Right atrium auricular region (tissue), 2 donors: ENCODE measurements around the gene PPP2R5C. TPM values are rescaled to one million over a fixed set of nuclear protein-coding genes. Genes with fewer than 3 reads are reported as not detected.
A peak's percentile ranks its signal among the peaks of the same experiment; 100 is the strongest.

Source experiments
- DNase-seq: peaks from one replicate; pipeline ENCODE4 v3.0.0-alpha.2; 2019; ENCODE audit warnings: low spot score
- H3K27ac ChIP-seq, 2 donors: fragments of 200-600 bp; sonication (generic); 1 replicate in 1 of 2; 2 replicates in 1 of 2; pipeline ENCODE4 v1.5.1; 2016 to 2019
- H3K27me3 ChIP-seq, 2 donors: fragments of 200-600 bp; sonication (generic); one replicate each; pipeline versions ENCODE4 v1.5.1 to v1.6.0; 2017 to 2019
- H3K36me3 ChIP-seq: fragments of 200-600 bp; sonication (generic); one replicate; pipeline ENCODE4 v1.5.1; 2016
- H3K4me1 ChIP-seq, 2 donors: fragments of 200-600 bp; sonication (generic); one replicate each; pipeline versions ENCODE4 v1.5.1 to v1.6.0; 2017 to 2019
- H3K4me3 ChIP-seq, 2 donors: fragments of 200-600 bp; sonication (generic); 1 replicate in 1 of 2; 2 replicates in 1 of 2; pipeline ENCODE4 v1.5.1; 2017 to 2019; ENCODE audit warnings: mild to moderate bottlenecking in 1 of 2, moderate library complexity in 1 of 2
- H3K9me3 ChIP-seq, 2 donors: fragments of 200-600 bp; sonication (generic); one replicate each; pipeline ENCODE4 v1.5.1; 2019
- CTCF ChIP-seq, 2 donors: fragments of 200-600 bp; sonication (generic); IDR thresholded peaks; one replicate each; pipeline ENCODE4 v1.5.1; 2019; ENCODE audit warnings: antibody characterized with exemption in 2 of 2
- total RNA-seq, 2 donors: library from RNA; depleted of rRNA; stranded (reverse); fragments of >200 nt; gene quantifications; one replicate each; pipeline ENCODE4 v1.1.0, GENCODE V29; 2016

The PPP2R5C gene
- total RNA-seq, 2 donors from 2014 or later = 82.2 to 82.9 TPM

GRCh38 chr14:101776344-101776743, 14.8 kb downstream of the PPP2R5C start:
- H3K4me3 ChIP-seq = no peak overlapping the region
- no peaks in the 10 kb centered on the region for H3K9me3 ChIP-seq
- no peak overlapping the region for H3K27ac ChIP-seq
- peaks cover 4 to 12% of the 10 kb centered on the region in 2 donors for H3K4me1 ChIP-seq
- TF ChIP-seq CTCF (IDR thresholded peaks at IDR 0.05) = no peak
- H3K36me3 ChIP-seq = no peaks in the 10 kb centered on the region
- no peak for DNase-seq
- no peaks in the 10 kb centered on the region for H3K27me3 ChIP-seq

GRCh38 chr14:101780390-101780789, 18.9 kb downstream of the PPP2R5C start:
- Histone ChIP-seq H3K4me1 (peaks cover 4 to 22% of the 10 kb centered on the region in 2 donors), H3K27ac (no peak overlapping the region), H3K27me3 (no peaks in the 10 kb centered on the region), H3K4me3 (no peak overlapping the region), H3K9me3 (no peaks in the 10 kb centered on the region), H3K36me3 (no peaks in the 10 kb centered on the region)
- no peak for TF ChIP-seq CTCF (IDR thresholded peaks at IDR 0.05)
- no peak for DNase-seq

- peak overlapping the region in 1 of 2 donors; percentile 33 for H3K27ac ChIP-seq
- no peaks in the 10 kb centered on the region for H3K36me3 ChIP-seq
- TF ChIP-seq CTCF (IDR thresholded peaks at IDR 0.05) = no peak
- peak overlapping the region; percentile 50 to 56 for H3K4me3 ChIP-seq
- DNase-seq = no peak
- H3K4me1 ChIP-seq = peaks cover 4 to 22% of the 10 kb centered on the region in 2 donors
- H3K9me3 ChIP-seq = no peaks in the 10 kb centered on the region
- H3K27me3 ChIP-seq = no peaks in the 10 kb centered on the region
Observed at GRCh38 chr14:101780887-101781239, 19.4 kb downstream of the PPP2R5C start.

GRCh38 chr14:101781240-101782061, 19.9 kb downstream of the PPP2R5C start:
- no peak for DNase-seq
- Histone ChIP-seq H3K27me3 (no peaks in the 10 kb centered on the region), H3K9me3 (no peaks in the 10 kb centered on the region), H3K4me3 (peak overlapping the region; percentile 50 to 56), H3K4me1 (peaks cover 4 to 22% of the 10 kb centered on the region in 2 donors), H3K36me3 (no peaks in the 10 kb centered on the region), H3K27ac (peak overlapping the region in 1 of 2 donors; percentile 33)
- no peak for TF ChIP-seq CTCF (IDR thresholded peaks at IDR 0.05)

- Histone ChIP-seq H3K4me1 (peaks cover 4 to 22% of the 10 kb centered on the region in 2 donors), H3K27ac (no peak overlapping the region), H3K9me3 (no peaks in the 10 kb centered on the region), H3K27me3 (no peaks in the 10 kb centered on the region), H3K4me3 (no peak overlapping the region), H3K36me3 (no peaks in the 10 kb centered on the region)
- TF ChIP-seq CTCF (IDR thresholded peaks at IDR 0.05) = no peak
- DNase-seq = no peak
Observed at GRCh38 chr14:101783260-101784016, 21.9 kb downstream of the PPP2R5C start.
